HG03064 (cell line): Measurements from ENCODE around the gene SMAD3.

ENCODE experiments used
- ATAC-seq: cut with Tn5 transposase; IDR thresholded peaks from one replicate; pipeline ENCODE4 v1.9.1; 2021; ENCODE audit warnings: low read depth; ENCODE audit not compliant: unreplicated experiment

SMAD3 gene

GRCh38 chr15:67175643-67176071, 110.3 kb downstream of the SMAD3 start:
- ATAC-seq: no peak

GRCh38 chr15:67176195-67176971, 111.0 kb downstream of the SMAD3 start:
- no peak for ATAC-seq

GRCh38 chr15:67177752-67178151, 112.3 kb downstream of the SMAD3 start:
- ATAC-seq: no peak

GRCh38 chr15:67178569-67179210, 113.3 kb downstream of the SMAD3 start:
- no peak for ATAC-seq

GRCh38 chr15:67179411-67179995, 114.1 kb downstream of the SMAD3 start:
- ATAC-seq: no peak

- ATAC-seq: no peak
Measured at GRCh38 chr15:67180035-67180434, 114.6 kb downstream of the SMAD3 start.

GRCh38 chr15:67180514-67181191, 115.3 kb downstream of the SMAD3 start:
- no peak for ATAC-seq

GRCh38 chr15:67181221-67181639, 115.8 kb downstream of the SMAD3 start:
- no peak for ATAC-seq

- no peak for ATAC-seq
Measured at GRCh38 chr15:67183443-67184169, 118.2 kb downstream of the SMAD3 start.

- ATAC-seq: no peak
Measured at GRCh38 chr15:67184208-67184925, 119.0 kb downstream of the SMAD3 start.

GRCh38 chr15:67185051-67185450, 119.6 kb downstream of the SMAD3 start:
- ATAC-seq: no peak

GRCh38 chr15:67185621-67186225, 120.3 kb downstream of the SMAD3 start:
- ATAC-seq: no peak

- ATAC-seq: no peak
Measured at GRCh38 chr15:67186226-67186649, 120.8 kb downstream of the SMAD3 start.

- ATAC-seq: no peak
Measured at GRCh38 chr15:67186688-67187087, 121.3 kb downstream of the SMAD3 start.

- no peak for ATAC-seq
Measured at GRCh38 chr15:67187351-67187854, 122.0 kb downstream of the SMAD3 start.

- ATAC-seq: no peak
Measured at GRCh38 chr15:67188551-67189218, 123.3 kb downstream of the SMAD3 start.

GRCh38 chr15:67189326-67190051, 124.1 kb downstream of the SMAD3 start:
- ATAC-seq: no peak

- no peak for ATAC-seq
Measured at GRCh38 chr15:67190326-67190725, 124.9 kb downstream of the SMAD3 start.
